Stimulated activated memory B cell treated with anti-CD40 and anti-IgM and Interleukin-4, amounts not matched to agents 10 μg/mL and 1 μg/mL and 100 μg/mL, for 72 hours (primary cell): ENCODE data around the gene CLINT1.

Experiments
- ATAC-seq: fragments of 150-1000 bp; cut with Tn5 transposase; 2 replicates; pipeline ENCODE4 v1.10.0; 2021
- H3K27ac Mint-ChIP-seq: one replicate; pipeline ENCODE4 v1.8.0; 2022; ENCODE audit warnings: mild to moderate bottlenecking, mixed read lengths
- H3K27me3 Mint-ChIP-seq: one replicate; pipeline ENCODE4 v1.8.0; 2022; ENCODE audit warnings: mixed read lengths
- H3K36me3 Mint-ChIP-seq: one replicate; pipeline ENCODE4 v1.8.0; 2022; ENCODE audit warnings: mixed read lengths
- H3K4me1 Mint-ChIP-seq: one replicate; pipeline ENCODE4 v1.8.0; 2022; ENCODE audit warnings: mixed read lengths
- H3K4me3 Mint-ChIP-seq: one replicate; pipeline ENCODE4 v1.8.0; 2022; ENCODE audit warnings: mild to moderate bottlenecking, moderate library complexity, mixed read lengths
- H3K9me3 Mint-ChIP-seq: one replicate; pipeline ENCODE4 v1.8.0; 2022; ENCODE audit warnings: mixed read lengths

The CLINT1 gene

DNA sequence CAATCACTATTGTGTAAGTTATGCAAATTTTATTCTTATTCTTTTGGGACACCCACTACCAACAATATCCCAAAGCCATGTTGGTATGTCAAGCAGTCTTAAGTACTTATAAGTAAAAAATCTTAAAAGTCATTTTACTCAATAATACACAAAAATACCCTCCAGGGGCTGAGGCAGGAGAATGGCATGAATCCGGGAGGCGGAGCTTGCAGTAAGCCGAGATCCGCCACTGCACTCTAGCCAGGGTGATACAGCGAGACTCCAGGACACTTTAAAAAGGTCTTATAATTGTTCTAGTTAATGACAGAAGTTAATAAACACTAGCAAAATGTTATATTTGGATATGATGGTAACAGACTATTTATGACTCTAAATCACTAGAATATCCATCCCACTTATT is 16.8 kb downstream of the CLINT1 start:
- Mint-ChIP-seq H3K27me3 (no peaks in the 10 kb centered on the region), H3K4me3 (no peak overlapping the region), H3K4me1 (peaks cover 24% of the 10 kb centered on the region), H3K27ac (no peak overlapping the region), H3K36me3 (peaks cover 17% of the 10 kb centered on the region), H3K9me3 (no peaks in the 10 kb centered on the region)
- ATAC-seq = no peak

DNA sequence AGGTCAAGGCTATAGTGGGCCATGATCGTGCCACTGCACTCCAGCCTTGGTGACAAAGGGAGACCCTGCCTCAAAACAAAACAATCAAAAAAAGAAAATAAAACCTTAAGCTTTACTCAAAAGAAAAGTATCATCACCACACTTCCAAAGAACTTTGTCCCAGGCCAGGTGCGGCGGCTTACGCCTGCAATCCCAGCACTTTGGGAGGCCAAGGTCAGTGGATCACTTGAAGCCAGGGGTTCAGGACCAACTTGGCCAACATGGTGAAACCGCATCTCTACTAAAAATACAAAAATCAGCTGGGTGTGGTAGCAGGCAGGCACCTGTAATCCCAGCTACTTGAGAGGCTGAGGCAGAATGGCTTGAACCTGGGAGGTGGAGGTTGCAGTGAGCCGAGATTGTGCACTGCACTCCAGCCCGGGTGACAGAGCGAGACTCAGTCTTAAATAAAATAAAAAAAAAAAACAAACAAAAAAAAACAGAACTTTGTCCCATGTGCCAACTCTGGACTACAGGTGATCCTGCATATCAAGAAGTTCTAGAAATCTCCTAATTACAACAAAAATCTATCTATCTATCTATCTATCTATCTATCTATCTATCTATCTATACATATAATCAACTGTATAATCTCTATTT is 19.7 kb downstream of the CLINT1 start:
- Mint-ChIP-seq H3K27ac (no peak overlapping the region), H3K9me3 (no peaks in the 10 kb centered on the region), H3K4me3 (no peak overlapping the region), H3K27me3 (no peaks in the 10 kb centered on the region), H3K4me1 (peaks cover 34% of the 10 kb centered on the region), H3K36me3 (peaks cover 16% of the 10 kb centered on the region)
- no peak for ATAC-seq

DNA sequence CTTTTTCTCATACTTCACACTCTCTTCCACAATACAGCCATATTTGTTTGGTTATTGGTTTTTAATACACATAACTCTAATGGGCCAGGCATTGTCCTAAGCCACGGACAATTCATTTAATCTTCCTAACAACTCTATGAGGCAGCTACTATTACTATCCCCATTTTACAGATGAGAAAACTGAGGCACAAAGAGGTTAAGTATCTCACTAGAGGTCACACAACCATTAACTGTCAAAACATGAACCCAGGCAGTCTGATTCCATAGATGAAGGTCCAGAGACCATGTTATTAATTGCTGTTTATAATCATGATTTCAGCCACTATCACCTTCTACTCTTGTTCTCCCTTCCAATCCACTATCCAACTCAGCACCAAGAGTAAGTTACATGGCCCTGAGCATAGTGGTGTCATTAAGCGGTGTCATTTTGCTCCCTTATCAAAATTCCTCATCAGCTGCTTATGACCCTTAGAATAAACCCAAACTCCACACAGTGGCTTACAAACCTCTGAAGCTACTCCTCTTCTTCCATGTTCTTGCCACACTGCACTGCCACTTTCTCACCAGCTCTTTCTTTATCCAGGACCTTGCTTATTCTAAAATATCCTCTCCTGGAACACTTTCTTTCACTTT is 22.7 kb downstream of the CLINT1 start:
- peaks cover 28% of the 10 kb centered on the region for H3K36me3 Mint-ChIP-seq
- H3K27ac Mint-ChIP-seq = no peak overlapping the region
- no peak overlapping the region for H3K4me3 Mint-ChIP-seq
- no peaks in the 10 kb centered on the region for H3K27me3 Mint-ChIP-seq
- ATAC-seq = no peak
- H3K9me3 Mint-ChIP-seq = no peaks in the 10 kb centered on the region
- peaks cover 53% of the 10 kb centered on the region for H3K4me1 Mint-ChIP-seq

DNA sequence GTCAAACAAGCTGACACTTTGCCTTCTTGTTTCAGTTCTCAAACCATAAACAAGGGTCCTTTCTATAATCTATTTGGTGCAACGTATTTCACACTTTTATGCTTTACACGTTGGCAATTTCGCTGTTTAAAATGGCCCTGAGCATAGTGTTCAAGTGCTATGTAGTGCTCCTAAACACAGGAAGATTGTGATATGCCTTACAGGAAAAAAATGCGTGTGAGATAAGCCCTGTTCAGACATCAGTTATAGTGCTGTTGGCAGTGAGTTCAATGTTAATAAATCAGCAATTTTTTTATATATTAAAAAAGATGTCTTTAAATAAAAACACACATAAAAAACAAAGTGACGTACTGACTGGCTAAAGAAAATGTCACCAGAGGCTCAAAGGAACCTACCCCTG is 23.9 kb downstream of the CLINT1 start:
- Mint-ChIP-seq H3K4me3 (no peak overlapping the region), H3K4me1 (peaks cover 58% of the 10 kb centered on the region), H3K27ac (no peak overlapping the region)

GRCh38 chr5:157828944-157829639 is 29.9 kb downstream of the CLINT1 start:
- H3K9me3 Mint-ChIP-seq = no peaks in the 10 kb centered on the region
- H3K36me3 Mint-ChIP-seq = peaks cover 12% of the 10 kb centered on the region
- no peaks in the 10 kb centered on the region for H3K27me3 Mint-ChIP-seq
- no peak overlapping the region for H3K4me3 Mint-ChIP-seq
- H3K4me1 Mint-ChIP-seq = peaks cover 60% of the 10 kb centered on the region
- no peak for ATAC-seq
- no peak overlapping the region for H3K27ac Mint-ChIP-seq

More for the DNA sequence above, 23.9 kb downstream of the CLINT1 start:
- H3K36me3 Mint-ChIP-seq = peaks cover 23% of the 10 kb centered on the region
- ATAC-seq = no peak
- no peaks in the 10 kb centered on the region for H3K9me3 Mint-ChIP-seq
- no peaks in the 10 kb centered on the region for H3K27me3 Mint-ChIP-seq

- Mint-ChIP-seq H3K4me3 (no peak overlapping the region), H3K27ac (peak overlapping the region; percentile 75), H3K9me3 (no peaks in the 10 kb centered on the region), H3K27me3 (no peaks in the 10 kb centered on the region), H3K36me3 (peaks cover 7% of the 10 kb centered on the region), H3K4me1 (peaks cover 52% of the 10 kb centered on the region)
- ATAC-seq = no peak
Measured at GRCh38 chr5:157828105-157828943, 30.6 kb downstream of the CLINT1 start.

GRCh38 chr5:157827423-157827822 is 31.5 kb downstream of the CLINT1 start:
- H3K27me3 Mint-ChIP-seq = no peaks in the 10 kb centered on the region
- peaks cover 45% of the 10 kb centered on the region for H3K4me1 Mint-ChIP-seq
- no peaks in the 10 kb centered on the region for H3K9me3 Mint-ChIP-seq
- peaks cover 4% of the 10 kb centered on the region for H3K36me3 Mint-ChIP-seq
- ATAC-seq = no peak
- H3K4me3 Mint-ChIP-seq = no peak overlapping the region
- no peak overlapping the region for H3K27ac Mint-ChIP-seq

DNA sequence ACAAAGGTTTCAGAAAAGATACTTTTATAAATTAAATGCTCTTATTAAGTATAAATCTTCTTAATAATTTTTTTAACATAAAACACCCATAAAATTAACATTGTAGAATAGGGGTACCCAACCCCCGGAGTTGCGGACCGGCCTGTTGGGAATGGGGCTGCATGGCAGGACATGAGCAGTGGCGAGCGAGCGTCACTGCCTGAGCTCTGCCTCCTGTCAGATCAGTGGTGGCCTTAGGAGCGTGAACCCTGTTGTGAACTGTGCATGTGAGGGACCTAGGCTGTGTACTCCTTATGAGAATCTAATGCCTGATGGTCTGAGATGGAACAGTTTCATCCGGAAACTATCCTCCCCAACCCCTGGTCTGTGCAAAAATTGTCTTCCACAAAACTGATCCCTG is 35.3 kb downstream of the CLINT1 start:
- no peak overlapping the region for H3K4me3 Mint-ChIP-seq
- no peak overlapping the region for H3K27ac Mint-ChIP-seq
- H3K36me3 Mint-ChIP-seq = peaks cover 12% of the 10 kb centered on the region
- peaks cover 44% of the 10 kb centered on the region for H3K4me1 Mint-ChIP-seq
- no peaks in the 10 kb centered on the region for H3K27me3 Mint-ChIP-seq
- no peaks in the 10 kb centered on the region for H3K9me3 Mint-ChIP-seq
- ATAC-seq = no peak

GRCh38 chr5:157821822-157822622 is 36.9 kb downstream of the CLINT1 start:
- no peak for ATAC-seq
- no peaks in the 10 kb centered on the region for H3K27me3 Mint-ChIP-seq
- H3K9me3 Mint-ChIP-seq = no peaks in the 10 kb centered on the region
- peak overlapping the region; percentile 78 for H3K27ac Mint-ChIP-seq
- H3K4me3 Mint-ChIP-seq = no peak overlapping the region
- H3K4me1 Mint-ChIP-seq = peaks cover 37% of the 10 kb centered on the region
- peaks cover 16% of the 10 kb centered on the region for H3K36me3 Mint-ChIP-seq

DNA sequence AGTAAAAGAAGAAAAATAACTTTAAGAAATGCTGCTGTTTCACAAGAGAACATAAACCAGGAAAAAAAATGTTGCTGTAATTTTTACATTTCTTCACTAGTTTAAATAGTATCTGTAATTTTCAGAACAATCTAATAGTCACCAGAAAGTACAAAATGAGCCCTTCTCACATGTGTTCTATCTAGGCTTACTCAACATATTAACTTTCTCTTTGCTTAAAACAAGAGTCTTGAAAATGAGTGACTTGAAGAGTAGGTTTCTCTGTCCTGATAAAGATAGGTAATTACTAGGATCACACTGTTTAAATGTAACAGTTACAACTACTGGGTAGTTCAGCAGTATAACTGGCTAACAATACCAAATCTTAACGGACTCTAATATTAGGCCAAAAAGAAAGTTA is 37.5 kb downstream of the CLINT1 start:
- Mint-ChIP-seq H3K9me3 (no peaks in the 10 kb centered on the region), H3K4me3 (no peak overlapping the region), H3K27me3 (no peaks in the 10 kb centered on the region), H3K27ac (peak overlapping the region; percentile 78), H3K36me3 (peaks cover 16% of the 10 kb centered on the region), H3K4me1 (peaks cover 37% of the 10 kb centered on the region)
- ATAC-seq = no peak

DNA sequence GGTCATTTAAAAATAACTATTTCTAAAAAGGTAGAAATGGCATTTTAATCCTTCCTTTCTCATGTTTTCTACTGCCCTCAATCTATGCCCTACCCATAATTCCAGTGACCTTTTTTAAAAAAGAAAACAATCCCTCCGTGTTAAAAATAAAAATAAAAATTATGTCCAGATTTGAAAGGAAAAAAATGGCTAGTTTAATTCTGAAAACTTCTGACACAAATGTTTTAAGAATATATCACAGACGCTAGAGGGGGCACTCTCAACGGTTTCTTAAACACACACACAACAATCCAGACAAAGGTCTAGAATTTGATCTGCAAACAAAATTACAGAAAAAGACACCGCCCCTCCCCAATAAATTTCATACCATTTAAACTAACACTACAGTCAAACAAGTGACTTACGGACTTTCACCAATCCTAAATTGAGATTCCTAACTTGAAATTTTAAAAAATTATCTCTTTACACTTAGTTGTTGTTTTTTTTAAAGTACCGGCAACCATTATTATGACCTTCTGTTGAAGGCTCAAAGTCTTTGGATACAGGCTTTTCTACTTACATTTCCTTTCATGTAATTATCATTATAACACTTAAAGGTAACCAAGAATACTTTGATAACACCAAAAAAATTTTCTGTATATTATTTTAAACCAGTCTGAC is 38.2 kb downstream of the CLINT1 start:
- peak overlapping the region; percentile 78 for H3K27ac Mint-ChIP-seq
- H3K36me3 Mint-ChIP-seq = peaks cover 16% of the 10 kb centered on the region
- no peaks in the 10 kb centered on the region for H3K9me3 Mint-ChIP-seq
- no peak overlapping the region for H3K4me3 Mint-ChIP-seq
- no peak for ATAC-seq
- no peaks in the 10 kb centered on the region for H3K27me3 Mint-ChIP-seq
- H3K4me1 Mint-ChIP-seq = peaks cover 37% of the 10 kb centered on the region

DNA sequence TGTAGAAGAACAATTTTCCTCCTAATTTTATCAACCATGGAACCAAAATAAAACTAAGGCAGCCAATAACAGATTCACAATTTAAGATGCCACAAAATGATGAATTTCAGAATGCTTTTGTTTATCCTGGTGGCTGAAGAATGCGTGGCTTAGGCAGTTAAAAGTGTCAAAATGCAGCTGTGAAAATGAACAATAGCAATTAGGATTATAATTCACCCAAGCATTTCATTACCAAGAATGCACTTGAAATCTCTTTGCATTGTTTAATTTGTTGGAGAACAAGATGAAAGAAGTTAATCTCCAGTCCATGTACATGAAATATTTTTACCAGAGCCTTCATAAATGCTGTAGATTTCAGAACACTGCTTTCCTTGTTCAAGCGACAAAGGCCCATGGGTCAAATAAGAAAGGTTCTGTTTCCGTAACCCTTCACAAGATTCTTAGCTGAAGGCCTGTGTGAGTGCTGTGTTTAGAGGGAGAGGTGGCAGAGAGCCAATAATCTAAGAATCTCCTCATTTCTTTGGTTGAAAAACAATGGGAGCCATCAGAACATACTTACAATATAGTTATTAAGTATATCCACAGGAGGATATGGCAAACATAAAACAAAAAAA is 39.3 kb downstream of the CLINT1 start:
- no peaks in the 10 kb centered on the region for H3K9me3 Mint-ChIP-seq
- peaks cover 16% of the 10 kb centered on the region for H3K36me3 Mint-ChIP-seq
- ATAC-seq = no peak
- H3K4me3 Mint-ChIP-seq = no peak overlapping the region
- no peaks in the 10 kb centered on the region for H3K27me3 Mint-ChIP-seq
- H3K27ac Mint-ChIP-seq = peak overlapping the region; percentile 78
- peaks cover 36% of the 10 kb centered on the region for H3K4me1 Mint-ChIP-seq

DNA sequence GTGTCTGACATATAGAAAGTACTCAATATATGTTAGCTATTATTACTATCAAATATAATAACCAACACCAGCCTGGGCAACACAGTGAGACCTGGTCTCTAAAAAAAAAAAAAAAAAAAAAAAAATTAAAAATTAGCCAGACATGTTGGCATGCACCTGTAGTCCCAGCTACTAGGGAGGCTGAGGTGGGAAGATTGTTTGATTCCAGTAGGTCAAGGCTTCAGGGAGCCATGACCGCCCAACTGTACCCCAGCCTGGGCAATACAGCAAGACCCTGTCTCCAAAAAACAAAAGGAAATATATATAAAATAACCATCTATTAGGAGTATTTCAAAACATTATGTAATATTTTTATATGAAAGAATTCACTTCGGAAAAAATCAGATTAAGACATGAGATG is 40.6 kb downstream of the CLINT1 start:
- Mint-ChIP-seq H3K9me3 (no peaks in the 10 kb centered on the region), H3K4me1 (peaks cover 32% of the 10 kb centered on the region), H3K27ac (no peak overlapping the region), H3K36me3 (peaks cover 16% of the 10 kb centered on the region), H3K4me3 (no peak overlapping the region), H3K27me3 (no peaks in the 10 kb centered on the region)
- no peak for ATAC-seq

GRCh38 chr5:157817928-157818327 is 41.0 kb downstream of the CLINT1 start:
- Mint-ChIP-seq H3K9me3 (no peaks in the 10 kb centered on the region), H3K36me3 (peaks cover 20% of the 10 kb centered on the region), H3K4me1 (peaks cover 32% of the 10 kb centered on the region), H3K4me3 (no peak overlapping the region), H3K27me3 (no peaks in the 10 kb centered on the region), H3K27ac (peak overlapping the region; percentile 51)
- no peak for ATAC-seq
